Breast epithelium (tissue), 3 donors: ENCODE data around the gene LGALS7.

Experiments
- CTCF ChIP-seq, 3 donors: fragments of 450-650 bp; IDR thresholded peaks; one replicate each; pipeline ENCODE4 v1.5.1; 2016 to 2017; ENCODE audit warnings: antibody characterized with exemption in 3 of 3, mild to moderate bottlenecking in 3 of 3, moderate library complexity in 3 of 3
- POLR2A ChIP-seq: fragments of 450-650 bp; IDR thresholded peaks from one replicate; pipeline ENCODE4 v1.6.1; 2016; ENCODE audit warnings: antibody characterized with exemption, mild to moderate bottlenecking, moderate library complexity

GRCh38 chr19:38737281-38737865 is 35.9 kb downstream of the LGALS7 start:
- no peak for TF ChIP-seq CTCF (IDR thresholded peaks at IDR 0.05)
- TF ChIP-seq POLR2A: no peak
